DMS53 (cell line): ENCODE data around the gene OR51V1.

Experiments
- DNase-seq: peaks from one replicate; lab custom pipeline; 2025; lab: John Stamatoyannopoulos, UW

The OR51V1 gene

GRCh38 chr11:5230266-5230665 is 29.8 kb upstream of the OR51V1 start:
- DNase-seq, result no peak

- DNase-seq, result no peak
Observed at GRCh38 chr11:5229796-5230195, 29.3 kb upstream of the OR51V1 start.

GRCh38 chr11:5229356-5229755 is 28.9 kb upstream of the OR51V1 start:
- DNase-seq, result no peak

- no peak for DNase-seq
Observed at GRCh38 chr11:5228124-5228523, 27.6 kb upstream of the OR51V1 start.

- DNase-seq, result no peak
Observed at GRCh38 chr11:5227681-5228080, 27.2 kb upstream of the OR51V1 start.

GRCh38 chr11:5226732-5227310 is 26.3 kb upstream of the OR51V1 start, which contains the start of gene HBB:
Gene HBB (minus strand): TSS chr11:5227071. CDS start chr11:5227021, 50 bp downstream.
- no peak for DNase-seq

- DNase-seq, result no peak
Observed at GRCh38 chr11:5225480-5225871, 25.0 kb upstream of the OR51V1 start.

GRCh38 chr11:5224538-5225479 is 24.3 kb upstream of the OR51V1 start:
- DNase-seq, result no peak

- no peak for DNase-seq
Observed at GRCh38 chr11:5223686-5224085, 23.2 kb upstream of the OR51V1 start.

GRCh38 chr11:5223146-5223545 is 22.7 kb upstream of the OR51V1 start:
- DNase-seq, result no peak

GRCh38 chr11:5210376-5210885 is 9.9 kb upstream of the OR51V1 start:
- no peak for DNase-seq

GRCh38 chr11:5204787-5205186 is 4.3 kb upstream of the OR51V1 start:
- DNase-seq, result peak; percentile 84

GRCh38 chr11:5203366-5203765 is 2.9 kb upstream of the OR51V1 start:
- DNase-seq, result peak; percentile 36

- DNase-seq, result no peak
Observed at GRCh38 chr11:5198285-5198684, 2.2 kb downstream of the OR51V1 start.

- DNase-seq, result no peak
Observed at GRCh38 chr11:5197536-5197935, 2.9 kb downstream of the OR51V1 start.

GRCh38 chr11:5196731-5197130 is 3.8 kb downstream of the OR51V1 start:
- DNase-seq, result no peak

GRCh38 chr11:5196067-5196466 is 4.4 kb downstream of the OR51V1 start:
- DNase-seq, result no peak

GRCh38 chr11:5192738-5193137 is 7.7 kb downstream of the OR51V1 start:
- DNase-seq, result no peak

- no peak for DNase-seq
Observed at GRCh38 chr11:5188201-5188600, 12.3 kb downstream of the OR51V1 start.

- DNase-seq, result no peak
Observed at GRCh38 chr11:5178046-5178837, 22.2 kb downstream of the OR51V1 start.

- no peak for DNase-seq
Observed at GRCh38 chr11:5174934-5175333, 25.5 kb downstream of the OR51V1 start.

GRCh38 chr11:5171856-5172255 is 28.6 kb downstream of the OR51V1 start:
- DNase-seq, result no peak
